CD4-positive, alpha-beta T cell (primary cell): ENCODE measurements around the gene AFF3. TPM values are rescaled to one million over a fixed set of nuclear protein-coding genes. Genes with fewer than 3 reads are reported as not detected.

Experiments
- ATAC-seq: fragments of 200-7000 bp; cut with Tn5 transposase; one replicate; pipeline ENCODE4 v1.10.0; 2022; ENCODE audit warnings: mild to moderate bottlenecking; ENCODE audit not compliant: poor library complexity
- CTCF ChIA-PET: fragments of 350-600 bp; sonication (Branson Sonifier 250); formaldehyde crosslinking; loops from one replicate; lab custom pipeline; 2021; ENCODE audit warnings: antibody characterized with exemption, inconsistent platforms; lab: Charles Lee
- POLR2A ChIA-PET: fragments of 350-600 bp; sonication (Branson Sonifier 250); formaldehyde crosslinking; loops from one replicate; lab custom pipeline; 2021; ENCODE audit warnings: antibody characterized with exemption, inconsistent platforms; lab: Charles Lee
- DNase-seq, 14 experiments: peaks; one replicate each; pipeline ENCODE4 v3.0.0-alpha.2; 2013 to 2020; ENCODE audit warnings: mixed read lengths in 2 of 14
- H3K27ac ChIP-seq, 2 donors: one replicate each; pipeline versions ENCODE4 v1.5.1 to v1.7.0; 2013; ENCODE audit warnings: low read length in 2 of 2, low read depth in 1 of 2, mild to moderate bottlenecking in 1 of 2
- H3K27me3 ChIP-seq, 2 experiments: 1 replicate in 1 of 2; 2 replicates in 1 of 2; pipeline versions ENCODE4 v1.6.1 to v1.7.0; 2013; ENCODE audit warnings: low read length in 2 of 2, control low read depth in 1 of 2, mild to moderate bottlenecking in 1 of 2, moderate library complexity in 1 of 2; ENCODE audit not compliant: insufficient read depth in 2 of 2, control insufficient read depth in 1 of 2
- H3K36me3 ChIP-seq: one replicate; pipeline ENCODE4 v1.6.1; 2013; ENCODE audit warnings: low read length, control low read depth; ENCODE audit not compliant: insufficient read depth
- H3K4me1 ChIP-seq: one replicate; pipeline ENCODE4 v1.6.1; 2013; ENCODE audit warnings: low read length, control low read depth; ENCODE audit not compliant: insufficient read depth
- H3K4me3 ChIP-seq: one replicate; pipeline ENCODE4 v1.5.1; 2013; ENCODE audit warnings: mild to moderate bottlenecking, low read length, moderate library complexity
- H3K9me3 ChIP-seq, 2 experiments: 1 replicate in 1 of 2; 2 replicates in 1 of 2; pipeline versions ENCODE4 v1.6.1 to v1.7.0; 2013; ENCODE audit warnings: low read length in 2 of 2, mild to moderate bottlenecking in 2 of 2, control low read depth in 1 of 2, moderate library complexity in 1 of 2; ENCODE audit not compliant: control insufficient read depth in 1 of 2, insufficient read depth in 1 of 2
- H3K27ac Mint-ChIP-seq: one replicate; pipeline ENCODE4 v1.8.0; 2020; ENCODE audit warnings: mixed read lengths
- H3K27me3 Mint-ChIP-seq: one replicate; pipeline ENCODE4 v1.8.0; 2021; ENCODE audit warnings: mixed read lengths
- H3K36me3 Mint-ChIP-seq: one replicate; pipeline ENCODE4 v1.8.0; 2021; ENCODE audit warnings: low read depth, mixed read lengths
- H3K4me1 Mint-ChIP-seq: one replicate; pipeline ENCODE4 v1.8.0; 2021; ENCODE audit warnings: low read depth, mixed read lengths
- H3K4me3 Mint-ChIP-seq: one replicate; pipeline ENCODE4 v1.8.0; 2020; ENCODE audit warnings: mild to moderate bottlenecking, mixed read lengths
- H3K9me3 Mint-ChIP-seq: one replicate; pipeline ENCODE4 v1.8.0; 2020; ENCODE audit warnings: mixed read lengths
- CTCF ChIP-seq: fragments of 200-600 bp; IDR thresholded peaks from one replicate; pipeline ENCODE4 v1.8.0; 2022; ENCODE audit warnings: antibody characterized with exemption, mild to moderate bottlenecking
- intact Hi-C, 2 experiments: fragments of 100-400 bp; cut with DNase I in 1 of 2; cut with micrococcal nuclease in 1 of 2; formaldehyde crosslinking; loops; one replicate each; pipeline versions ENCODE4 v1.15.1 to v1.9.0; 2023 to 2025; cut with DNase I, micrococcal nuclease
- total RNA-seq, 174 experiments: library from RNA in 2 of 174; stranded (reverse) in 2 of 174; gene quantifications; one replicate each; pipeline ENCODE4 v1.2.3 and lab custom pipeline; 2021 to 2026

AFF3 gene
- total RNA-seq, 2 experiments from 2014 or later = 15.4 to 15.7 TPM

GRCh38 chr2:99863236-99863902, 279.0 kb downstream of the AFF3 start:
- no peaks in the 10 kb centered on the region for H3K9me3 Mint-ChIP-seq
- TF ChIP-seq CTCF = no peak
- ATAC-seq (no peak), DNase-seq (no peak)
- Histone ChIP-seq H3K27me3 (no peaks in the 10 kb centered on the region), H3K36me3 (no peaks in the 10 kb centered on the region), H3K9me3 (no peaks in the 10 kb centered on the region), H3K4me3 (no peak overlapping the region), H3K4me1 (peaks cover 12% of the 10 kb centered on the region), H3K27ac (no peak overlapping the region)
- H3K4me1 Mint-ChIP-seq = peaks cover 32% of the 10 kb centered on the region
- ChIA-PET CTCF (no interaction called here), POLR2A (no interaction called here)
- no peaks in the 10 kb centered on the region for H3K27me3 Mint-ChIP-seq
- intact Hi-C loops = no loop called here
- no peaks in the 10 kb centered on the region for H3K36me3 Mint-ChIP-seq
- H3K27ac Mint-ChIP-seq = peak overlapping the region; percentile 7
- H3K4me3 Mint-ChIP-seq = no peak overlapping the region

- no peak for TF ChIP-seq CTCF
- no peaks in the 10 kb centered on the region for H3K36me3 ChIP-seq
- no peaks in the 10 kb centered on the region for H3K9me3 ChIP-seq
- H3K4me1 ChIP-seq = peaks cover 12% of the 10 kb centered on the region
- Mint-ChIP-seq H3K27me3 (no peaks in the 10 kb centered on the region), H3K36me3 (no peaks in the 10 kb centered on the region), H3K4me3 (no peak overlapping the region), H3K27ac (peak overlapping the region; percentile 59), H3K4me1 (peaks cover 32% of the 10 kb centered on the region), H3K9me3 (no peaks in the 10 kb centered on the region)
- no peak overlapping the region for H3K4me3 ChIP-seq
- DNase-seq = no peak
- H3K27ac ChIP-seq = no peak overlapping the region
- ChIA-PET CTCF (no interaction called here), POLR2A (interaction anchor here (1.0 kb wide), 1 partner anchor 11 kb away, joined by 3 read pairs; no protein-coding TSS in a partner anchor)
- H3K27me3 ChIP-seq = no peaks in the 10 kb centered on the region
- intact Hi-C loops = no loop called here
- ATAC-seq = no peak
Measured at GRCh38 chr2:99862566-99862965, 279.8 kb downstream of the AFF3 start.

GRCh38 chr2:99861376-99861760, 281.0 kb downstream of the AFF3 start:
- DNase-seq = peak in 1 of 14 experiments; percentile 4
- peak overlapping the region; percentile 59 for H3K27ac Mint-ChIP-seq
- TF ChIP-seq CTCF = no peak
- H3K36me3 ChIP-seq = no peaks in the 10 kb centered on the region
- H3K27me3 Mint-ChIP-seq = no peaks in the 10 kb centered on the region
- peaks cover 32% of the 10 kb centered on the region for H3K4me1 Mint-ChIP-seq
- no peak for ATAC-seq
- H3K27me3 ChIP-seq = no peaks in the 10 kb centered on the region
- H3K27ac ChIP-seq = no peak overlapping the region
- no peaks in the 10 kb centered on the region for H3K36me3 Mint-ChIP-seq
- intact Hi-C loops = no loop called here
- H3K4me3 ChIP-seq = no peak overlapping the region
- peaks cover 0 to 2% of the 10 kb centered on the region in 2 experiments for H3K9me3 ChIP-seq
- H3K4me1 ChIP-seq = peaks cover 12% of the 10 kb centered on the region
- H3K9me3 Mint-ChIP-seq = no peaks in the 10 kb centered on the region
- no peak overlapping the region for H3K4me3 Mint-ChIP-seq
- ChIA-PET CTCF (no interaction called here), POLR2A (interaction anchor here (1.0 kb wide), 1 partner anchor 10 kb away, joined by 3 read pairs; no protein-coding TSS in a partner anchor)
